Ammon's horn (tissue), 1 donor: ENCODE results near the gene GRAMD1A.
"Not testable (repeated sequence)": the region's sequence is repeated elsewhere in the genome, so short reads cannot be mapped to it uniquely, and the experiment has no call there.

Source experiments
- DNase-seq: peaks from one replicate; pipeline ENCODE4 v3.0.0-alpha.2; 2016; ENCODE audit warnings: low spot score

Gene GRAMD1A

DNA sequence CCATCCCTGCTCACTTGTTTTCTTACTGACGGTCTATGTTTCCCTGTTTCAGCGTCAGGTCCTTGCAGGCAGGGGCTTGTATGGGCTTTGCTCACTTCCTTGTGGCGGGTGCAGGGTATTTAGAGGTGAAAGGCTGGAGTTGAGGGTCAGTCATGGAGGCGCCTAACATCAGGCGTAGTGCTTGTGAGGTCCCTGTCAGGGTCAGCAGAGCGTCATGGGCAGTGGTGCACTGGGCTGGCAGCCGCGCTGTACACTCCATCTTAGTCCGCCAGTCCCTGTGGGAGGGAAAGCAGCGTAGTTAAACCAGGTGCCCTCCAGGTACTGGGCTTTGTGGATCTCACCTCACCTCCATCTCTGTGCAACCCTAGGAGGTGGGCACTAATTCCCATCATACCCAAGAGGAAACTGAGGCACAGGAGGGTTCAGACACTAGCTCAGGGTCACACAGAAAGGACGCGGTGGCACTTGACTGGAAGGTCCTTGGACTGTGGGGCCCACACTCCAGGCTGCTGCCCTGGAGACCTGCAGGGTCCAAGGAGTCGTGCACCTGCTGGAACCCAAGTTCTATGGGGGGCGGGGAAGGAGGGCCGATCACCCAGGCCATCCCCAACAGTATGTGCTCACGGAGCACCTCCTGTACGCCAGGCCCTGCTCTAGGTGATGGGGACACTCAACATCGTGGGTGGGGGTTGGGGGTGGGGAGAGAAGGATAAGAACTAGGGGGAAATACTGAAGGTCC is 4.6 kb downstream of the GRAMD1A start:
- DNase-seq = no peak

DNA sequence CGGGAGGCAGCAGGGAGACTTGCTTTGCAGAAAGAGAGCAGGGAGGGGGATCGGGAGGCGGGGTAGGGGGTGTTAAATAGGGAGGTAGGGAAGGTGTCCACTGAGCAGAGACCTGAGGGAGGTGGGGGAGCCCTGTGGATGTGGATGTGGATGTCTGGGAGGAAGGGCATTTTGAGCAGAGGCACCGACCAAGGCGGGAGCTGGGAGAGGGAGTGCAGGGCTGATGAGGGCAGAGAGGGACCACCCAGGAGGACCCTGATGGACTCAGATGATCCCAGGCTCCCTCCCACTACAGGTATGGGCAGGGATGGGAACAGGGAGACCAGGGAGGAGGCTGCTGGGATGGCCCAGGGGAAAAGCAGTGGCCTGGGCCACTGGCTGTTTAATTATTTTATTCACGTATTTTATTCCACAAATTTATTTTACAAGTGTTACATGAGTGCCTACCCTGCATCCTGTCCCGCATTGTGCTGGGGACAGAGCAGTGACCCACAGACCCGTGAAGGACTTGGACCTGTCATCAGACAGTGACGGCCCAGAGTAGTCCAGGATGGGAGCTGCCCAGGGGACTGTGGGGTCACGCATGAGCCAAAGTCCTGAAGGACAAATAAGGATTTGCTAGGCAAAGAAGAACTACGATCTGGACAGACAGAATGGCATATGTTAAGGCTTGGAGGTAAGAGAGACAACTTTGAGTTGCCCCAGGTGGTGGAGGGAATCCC is 5.3 kb downstream of the GRAMD1A start:
- DNase-seq = no peak

DNA sequence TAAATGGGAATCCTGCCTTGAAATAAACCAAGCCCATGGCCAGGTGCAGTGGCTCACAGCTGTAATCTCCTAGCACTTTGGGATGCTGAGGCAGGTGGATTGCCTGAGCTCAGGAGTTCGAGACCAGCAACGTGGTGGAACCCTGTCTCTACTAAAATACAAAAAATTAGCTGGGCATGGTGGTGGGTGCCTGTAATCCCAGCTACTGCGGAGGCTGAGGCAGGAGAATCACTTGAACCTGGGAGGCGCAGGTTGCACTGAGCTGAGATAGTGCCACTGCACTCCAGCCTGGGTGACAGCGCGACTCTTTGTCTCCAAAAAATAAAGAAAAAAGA is 5.9 kb downstream of the GRAMD1A start:
- not testable (repeated sequence) for DNase-seq

DNA sequence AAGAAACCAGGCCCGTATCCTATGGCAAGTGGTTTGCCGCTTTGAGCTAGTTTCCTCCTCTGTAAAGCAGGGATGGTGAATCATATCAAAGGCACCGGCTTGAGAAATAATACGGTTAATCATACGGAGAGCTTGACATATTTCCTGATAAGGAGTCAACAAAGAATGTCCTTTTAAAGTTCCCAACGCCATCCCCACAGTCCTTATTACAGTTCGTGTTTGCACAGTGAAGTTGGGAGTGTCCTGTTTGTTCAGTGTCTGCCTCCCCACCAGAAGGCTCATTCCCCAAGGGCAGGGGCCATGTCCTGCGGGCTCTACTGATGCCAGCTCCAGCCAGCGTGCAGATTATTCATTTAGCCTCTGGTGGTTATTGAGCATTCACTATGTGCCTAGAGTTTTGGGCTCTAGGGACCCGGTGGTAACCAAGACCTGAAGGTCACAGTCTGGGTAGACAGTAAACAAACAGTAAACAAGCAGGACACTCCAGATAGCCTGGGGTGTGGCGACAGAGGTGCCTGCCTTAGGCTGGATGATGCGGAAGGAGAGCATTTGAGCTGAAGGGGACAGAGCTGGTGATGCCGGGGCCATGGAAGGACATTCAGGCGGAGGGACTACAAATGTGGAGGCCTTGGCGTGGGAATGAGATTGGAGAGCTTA is 6.3 kb downstream of the GRAMD1A start:
- DNase-seq = no peak

DNA sequence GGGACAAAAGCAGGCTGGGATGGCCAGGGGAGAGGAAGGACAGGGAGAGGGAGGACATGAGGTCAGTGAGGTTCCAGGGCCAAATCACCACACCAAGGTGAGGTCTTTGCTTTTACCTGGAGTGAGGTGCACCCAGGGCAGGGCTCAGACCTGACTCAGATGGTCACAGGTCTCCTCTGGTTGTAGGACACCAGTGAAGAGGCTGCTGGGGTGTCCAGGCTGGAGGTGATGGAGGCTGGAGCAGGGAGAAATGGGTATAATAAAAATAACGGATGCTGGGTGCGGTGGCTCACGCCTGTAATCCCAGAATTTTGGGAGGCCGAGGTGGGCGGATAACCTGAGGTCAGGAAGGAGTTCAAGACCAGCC is 6.9 kb downstream of the GRAMD1A start:
- DNase-seq = no peak

DNA sequence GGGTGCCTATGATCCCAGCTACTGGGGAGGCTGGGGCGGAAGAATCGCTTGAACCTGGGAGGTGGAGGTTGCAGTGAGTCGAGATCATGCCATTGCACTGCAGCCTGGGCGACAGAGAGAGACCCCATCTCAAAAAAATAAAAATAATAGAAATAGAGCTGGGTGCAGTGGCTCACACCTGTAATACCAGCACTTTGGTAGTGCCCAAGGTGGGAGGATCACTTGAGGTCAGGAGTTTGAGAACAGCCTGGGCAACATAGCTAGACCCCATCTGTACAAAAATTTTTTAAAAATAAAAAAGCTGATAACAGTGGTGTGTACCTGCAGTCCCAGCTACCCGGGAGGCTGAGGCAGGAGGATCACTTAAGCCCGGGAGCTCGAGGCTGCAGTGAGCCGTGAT is 7.3 kb downstream of the GRAMD1A start:
- not testable (repeated sequence) for DNase-seq

DNA sequence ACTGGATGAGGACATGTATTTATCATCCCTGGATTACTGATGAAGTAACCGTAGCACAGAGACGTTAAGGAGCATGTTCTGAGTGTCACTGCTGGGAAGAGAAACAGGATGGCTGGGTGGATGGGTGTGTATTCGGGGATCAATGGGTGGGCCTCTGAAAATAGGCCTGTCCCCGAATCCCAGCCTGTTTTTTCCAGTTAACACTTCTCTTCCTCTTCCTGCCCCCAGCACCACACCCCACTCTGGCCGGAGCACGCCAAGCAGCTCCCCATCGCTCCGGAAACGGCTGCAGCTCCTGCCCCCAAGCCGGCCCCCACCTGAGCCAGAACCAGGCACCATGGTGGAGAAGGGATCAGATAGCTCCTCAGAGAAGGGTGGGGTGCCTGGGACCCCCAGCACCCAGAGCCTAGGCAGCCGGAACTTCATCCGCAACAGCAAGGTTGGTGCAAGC is 8.8 kb downstream of the GRAMD1A start:
- DNase-seq = no peak

DNA sequence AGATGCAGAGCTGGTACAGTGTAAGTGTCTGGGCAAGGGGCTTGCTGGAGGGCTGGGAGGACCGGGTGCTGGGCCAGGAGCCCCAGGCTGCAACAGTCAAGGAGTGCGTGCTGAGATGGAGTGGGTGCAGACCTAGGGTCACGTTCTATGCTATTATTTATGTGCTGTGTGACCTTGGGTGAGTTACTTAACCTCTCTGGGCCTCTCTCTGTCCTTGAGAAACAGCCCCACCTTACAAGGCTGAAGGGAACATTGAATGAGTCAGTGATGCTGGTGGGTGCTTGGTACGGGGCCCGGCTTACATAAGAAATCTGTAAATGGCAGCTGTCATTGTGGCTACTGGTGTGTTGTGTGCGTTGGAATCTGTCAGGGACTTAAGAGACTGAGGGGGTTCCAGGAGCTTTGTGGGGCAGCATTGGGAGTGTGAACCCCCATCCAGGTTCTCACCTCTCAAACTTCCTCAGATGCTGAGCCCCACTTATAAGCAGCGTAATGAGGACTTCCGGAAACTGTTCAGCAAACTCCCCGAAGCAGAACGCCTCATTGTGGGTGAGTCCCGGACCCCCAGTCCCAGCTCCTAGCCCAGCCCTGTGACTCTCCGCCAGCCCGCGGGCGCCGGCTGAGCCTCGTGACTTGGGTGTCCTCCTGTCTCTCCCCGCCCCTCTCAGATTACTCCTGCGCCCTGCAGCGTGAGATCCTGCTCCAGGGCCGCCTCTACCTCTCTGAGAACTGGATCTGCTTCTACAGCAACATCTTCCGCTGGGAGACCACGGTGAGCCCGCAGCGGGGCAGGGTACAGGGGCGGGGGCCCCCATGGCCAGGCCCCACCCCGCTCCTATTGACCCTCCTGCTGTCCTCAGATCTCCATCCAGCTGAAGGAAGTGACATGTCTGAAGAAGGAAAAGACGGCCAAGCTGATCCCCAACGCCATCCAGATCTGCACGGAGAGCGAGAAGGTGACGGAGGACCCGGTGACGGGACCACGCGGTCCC is 9.6 kb downstream of the GRAMD1A start:
- no peak for DNase-seq

DNA sequence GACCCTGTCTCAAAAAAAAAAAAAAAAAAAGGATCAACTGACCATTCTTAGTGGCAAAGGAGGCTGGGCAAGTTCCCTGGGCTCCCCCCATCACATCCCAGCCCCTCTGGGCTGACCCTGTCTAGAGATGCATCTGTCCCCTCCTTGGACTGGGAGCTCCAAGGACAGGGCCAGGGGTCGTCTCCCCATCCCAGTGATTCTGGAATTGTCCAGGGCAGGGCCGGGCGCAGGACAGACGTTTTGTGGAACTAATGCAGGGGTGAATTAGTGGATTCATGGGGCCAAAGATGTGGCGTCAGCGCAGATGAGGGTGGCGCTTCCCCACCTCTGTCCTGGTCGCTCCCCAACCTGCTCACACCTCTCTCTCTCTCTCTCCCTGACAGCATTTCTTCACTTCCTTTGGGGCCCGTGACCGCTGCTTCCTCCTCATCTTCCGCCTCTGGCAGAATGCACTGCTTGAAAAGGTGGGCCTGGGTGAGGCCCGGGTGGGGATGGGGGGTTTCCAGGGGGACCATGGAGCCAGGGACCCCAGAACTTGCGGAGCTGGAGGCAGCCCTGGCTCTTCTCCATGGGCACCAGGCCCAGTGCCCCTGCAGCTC is 11.1 kb downstream of the GRAMD1A start:
- no peak for DNase-seq

DNA sequence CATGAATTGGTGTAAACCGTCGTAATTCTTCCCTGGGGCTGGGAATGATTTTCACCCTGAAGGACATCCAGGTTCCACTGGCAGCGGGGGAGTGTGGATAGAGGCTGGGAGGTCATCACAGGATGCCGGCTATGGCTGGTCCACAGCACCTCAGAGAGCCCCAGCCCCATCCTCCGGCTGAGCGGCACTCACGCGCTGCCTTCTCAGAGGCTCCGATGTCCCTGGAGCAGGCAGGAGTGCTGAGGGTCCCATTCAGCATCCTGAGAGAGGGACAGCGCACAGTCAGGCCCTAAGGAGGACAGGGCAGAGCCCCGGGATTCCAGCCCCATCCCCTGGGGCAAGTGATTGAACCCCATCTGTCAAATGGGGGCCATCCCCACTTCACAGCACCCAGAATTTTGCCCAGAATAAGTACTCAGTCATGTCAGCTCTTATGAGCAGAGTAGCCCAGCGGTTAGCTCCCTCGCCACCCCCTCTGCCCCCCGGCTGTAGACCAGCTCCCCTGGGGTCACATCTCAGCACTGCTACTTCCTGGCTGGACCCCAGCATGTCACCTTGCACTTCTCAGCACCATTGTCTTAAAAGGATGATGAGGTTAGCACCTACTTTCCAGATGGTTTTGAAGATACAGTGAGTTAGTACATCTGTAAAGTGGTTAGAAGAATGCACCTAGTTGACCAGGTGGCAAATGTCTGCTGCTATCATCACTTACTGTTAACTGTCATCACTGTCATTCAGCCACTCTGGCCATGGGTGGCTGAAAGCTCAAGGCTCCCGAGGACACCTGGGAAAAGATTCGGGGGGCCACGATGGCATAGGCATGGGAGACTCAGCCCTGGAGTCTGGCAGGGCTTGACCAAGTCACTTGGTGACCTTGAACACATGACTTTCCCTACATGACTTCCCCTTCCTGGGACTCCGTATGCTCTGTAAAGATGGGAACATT is 11.9 kb downstream of the GRAMD1A start:
- DNase-seq = no peak

DNA sequence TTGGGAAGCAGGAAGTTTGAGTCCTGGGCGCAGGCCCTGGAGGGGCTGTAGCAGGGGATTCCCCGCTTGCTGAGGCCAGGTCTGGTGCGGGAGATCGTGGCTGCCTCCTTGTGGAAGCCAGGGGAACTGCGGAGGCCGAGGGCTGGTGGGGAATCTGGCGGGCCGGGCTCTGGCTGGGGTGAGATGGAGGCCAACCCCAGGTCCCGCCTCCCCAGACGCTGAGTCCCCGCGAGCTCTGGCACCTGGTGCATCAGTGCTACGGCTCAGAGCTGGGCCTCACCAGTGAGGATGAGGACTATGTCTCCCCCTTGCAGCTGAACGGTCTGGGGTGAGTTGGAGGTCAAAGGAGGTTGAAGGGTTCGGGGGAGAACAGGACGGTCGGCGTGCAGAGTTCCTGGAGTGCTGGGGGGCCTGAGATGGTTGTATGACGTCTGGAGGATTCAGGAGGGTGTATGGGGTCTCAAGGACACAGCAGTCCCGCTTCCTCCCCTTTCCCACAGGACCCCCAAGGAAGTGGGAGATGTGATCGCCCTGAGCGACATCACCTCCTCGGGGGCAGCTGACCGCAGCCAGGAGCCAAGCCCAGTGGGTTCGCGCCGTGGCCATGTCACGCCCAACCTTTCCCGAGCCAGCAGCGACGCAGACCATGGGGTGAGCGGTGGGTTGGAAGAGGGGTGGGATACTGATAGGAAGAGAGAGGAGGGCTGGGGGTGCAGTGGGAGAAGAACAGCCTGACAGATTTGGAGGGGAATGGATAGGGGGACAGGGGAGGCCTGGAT is 13.1 kb downstream of the GRAMD1A start:
- DNase-seq = peak; percentile 52

DNA sequence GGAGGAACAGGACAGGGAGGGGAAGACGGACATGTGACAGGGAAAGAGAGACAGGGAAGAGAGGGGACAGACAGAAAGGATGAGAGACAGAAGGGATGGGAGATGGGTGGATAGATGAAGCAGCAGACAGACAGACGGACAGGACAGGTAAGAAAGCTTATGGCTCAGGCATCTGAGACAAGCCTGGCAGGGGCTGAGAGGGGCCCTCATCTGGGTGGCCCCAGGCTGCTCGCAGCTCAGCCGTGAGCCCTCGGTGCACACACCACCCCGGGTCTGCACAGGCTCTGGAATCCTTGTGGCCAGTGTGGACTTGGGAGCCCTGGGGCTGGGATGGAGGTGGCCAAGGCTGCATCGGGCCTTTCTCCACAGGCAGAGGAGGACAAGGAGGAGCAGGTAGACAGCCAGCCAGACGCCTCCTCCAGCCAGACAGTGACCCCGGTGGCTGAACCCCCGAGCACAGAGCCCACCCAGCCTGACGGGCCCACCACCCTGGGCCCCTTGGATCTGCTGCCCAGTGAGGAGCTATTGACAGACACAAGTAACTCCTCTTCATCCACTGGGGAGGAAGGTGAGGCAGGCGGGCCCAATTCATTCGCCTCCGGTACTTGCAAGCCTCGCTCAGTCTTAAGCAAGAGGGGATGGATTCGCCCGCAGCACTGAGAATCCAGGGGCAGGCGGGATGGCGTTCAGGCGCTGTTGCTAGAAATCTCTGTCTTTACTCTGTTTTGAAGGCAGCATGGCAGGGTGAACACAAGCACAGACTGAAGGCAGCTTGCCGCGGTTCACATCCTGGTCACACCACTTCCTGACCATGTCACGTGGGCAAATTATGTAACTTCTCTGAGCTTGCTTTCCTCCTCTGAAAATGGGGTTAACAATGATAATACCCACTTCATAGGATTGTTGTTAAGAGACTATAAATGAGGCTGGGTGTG is 14.0 kb downstream of the GRAMD1A start:
- DNase-seq = no peak

DNA sequence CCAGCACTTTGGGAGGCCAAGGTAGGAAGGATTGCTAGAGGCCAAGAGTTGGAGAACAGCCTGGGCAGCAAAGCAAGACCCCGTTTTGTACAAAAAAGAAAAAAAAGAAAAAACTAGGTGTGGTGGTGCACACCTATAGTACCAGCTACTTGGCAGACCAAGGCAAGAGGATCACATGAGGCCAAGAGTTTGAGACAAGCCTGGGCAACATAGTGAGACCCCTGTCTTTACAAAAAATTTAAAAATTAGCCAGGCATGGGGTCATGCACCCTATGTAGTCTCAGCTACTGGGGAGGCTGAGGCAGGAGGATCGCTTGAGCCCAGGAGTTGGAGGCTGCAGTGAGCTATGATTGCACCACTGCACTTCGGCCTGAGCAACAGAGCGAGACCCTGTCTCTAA is 14.7 kb downstream of the GRAMD1A start:
- not testable (repeated sequence) for DNase-seq

DNA sequence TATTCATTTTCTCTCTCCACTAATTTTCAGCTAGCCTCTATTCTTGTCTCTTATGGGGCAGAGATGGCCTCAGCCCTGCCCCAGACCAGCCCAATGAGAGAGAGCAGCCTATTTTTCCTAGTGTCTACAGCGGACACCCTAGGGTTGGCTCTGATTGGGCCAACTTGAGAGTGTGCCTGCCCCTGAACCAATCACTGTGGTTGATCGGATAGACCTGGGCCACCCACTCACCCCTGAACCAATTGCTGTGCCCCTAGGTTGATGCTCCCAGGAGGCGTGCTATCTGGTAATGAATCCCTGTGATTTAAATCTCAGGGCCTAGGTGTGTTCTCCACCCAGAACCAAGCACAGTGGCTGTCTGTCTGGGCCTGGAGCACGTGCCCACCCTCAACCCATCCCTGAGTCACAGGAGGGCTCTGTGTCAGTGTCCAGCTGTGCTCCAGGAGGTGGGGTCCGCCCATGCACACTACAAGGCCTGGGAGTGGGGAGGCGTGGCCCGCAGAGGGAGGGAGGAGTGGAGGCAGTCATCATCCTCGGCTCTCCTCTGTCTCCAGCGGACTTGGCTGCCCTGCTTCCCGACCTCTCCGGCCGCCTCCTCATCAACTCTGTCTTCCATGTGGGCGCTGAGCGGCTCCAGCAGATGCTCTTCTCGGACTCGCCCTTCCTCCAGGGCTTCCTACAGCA is 15.3 kb downstream of the GRAMD1A start:
- no peak for DNase-seq

DNA sequence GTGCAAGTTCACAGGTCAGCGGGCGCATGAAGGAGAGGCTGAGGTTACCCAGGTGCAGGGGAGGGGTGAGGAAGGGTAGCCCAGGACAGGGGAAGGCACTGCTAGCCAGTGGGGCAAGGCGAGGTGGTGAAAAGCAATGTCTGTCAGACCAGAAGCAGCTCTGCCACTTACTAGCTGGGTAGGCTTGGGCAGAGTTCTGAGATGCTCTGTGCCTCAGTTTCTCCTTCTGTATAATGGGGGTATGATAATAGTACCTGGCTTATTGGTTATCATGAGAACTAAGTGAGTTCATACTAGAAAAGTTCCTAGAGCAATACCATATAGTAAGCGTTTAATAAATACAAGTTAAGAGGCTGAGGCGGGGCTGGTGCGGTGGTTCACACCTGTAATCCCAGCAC is 15.8 kb downstream of the GRAMD1A start:
- no peak for DNase-seq

DNA sequence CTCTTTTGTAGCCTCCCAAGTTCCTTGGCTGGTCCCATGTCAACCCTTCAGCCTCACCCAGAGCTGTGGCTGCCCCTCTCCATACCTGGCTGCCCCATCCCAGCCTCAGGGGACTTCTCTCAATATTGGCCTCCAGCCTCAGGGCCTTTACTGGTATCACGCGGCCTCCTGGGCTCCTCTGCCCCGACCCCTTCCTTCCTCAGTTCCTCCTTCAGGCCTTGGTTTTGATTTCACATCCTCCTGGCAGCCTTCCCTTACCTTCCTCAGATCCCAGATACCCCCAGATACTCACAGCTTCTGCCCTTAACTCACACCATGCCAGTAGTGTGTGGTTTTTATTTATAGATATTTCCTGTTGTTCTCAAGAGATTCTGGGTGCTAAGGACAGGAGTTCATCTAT is 17.4 kb downstream of the GRAMD1A start:
- DNase-seq = peak; percentile 75

DNA sequence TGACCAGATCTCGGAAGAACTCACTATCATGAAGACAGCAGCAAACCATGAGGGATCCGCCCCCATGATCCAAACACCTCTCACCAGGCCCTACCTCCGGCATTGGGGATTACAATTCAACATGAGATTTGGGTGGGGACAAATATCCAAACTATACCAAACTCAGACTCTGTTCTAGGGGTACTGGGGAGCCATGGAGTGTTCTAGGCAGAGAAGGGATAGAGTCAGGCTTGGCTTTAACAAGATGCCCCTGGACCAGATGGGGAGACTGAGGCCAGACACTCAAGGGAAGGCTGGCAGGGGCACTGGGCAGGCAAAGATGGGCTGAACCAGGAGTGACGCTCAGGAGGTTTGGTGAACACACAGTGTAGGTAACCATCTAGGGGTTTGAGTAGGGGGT is 18.3 kb downstream of the GRAMD1A start:
- no peak for DNase-seq

DNA sequence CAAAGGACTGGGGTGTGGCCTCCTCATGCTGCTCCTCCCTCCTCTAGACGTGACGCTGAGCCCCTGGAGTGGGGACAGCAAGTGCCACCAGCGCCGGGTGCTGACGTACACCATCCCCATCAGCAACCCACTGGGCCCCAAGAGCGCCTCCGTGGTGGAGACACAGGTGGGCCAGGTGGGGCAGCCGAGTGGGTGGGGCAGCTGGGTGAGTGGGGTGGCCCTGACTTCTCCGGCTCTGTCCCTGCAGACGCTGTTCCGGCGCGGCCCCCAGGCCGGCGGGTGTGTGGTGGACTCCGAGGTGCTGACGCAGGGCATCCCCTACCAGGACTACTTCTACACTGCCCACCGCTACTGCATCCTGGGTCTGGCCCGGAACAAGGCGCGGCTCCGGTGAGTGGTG is 19.0 kb downstream of the GRAMD1A start:
- no peak for DNase-seq
